ENCODE measurements around the gene CMTR1.

- TF ChIP-seq POLR2AphosphoS5 (IDR thresholded peaks at IDR 0.05; ENCODE audit: low read depth, low read length), result peak; percentile 84
- TF ChIP-seq CTCF (IDR thresholded peaks at IDR 0.05), result no peak
- TF ChIP-seq REST (IDR thresholded peaks at IDR 0.05; ENCODE audit: insufficient read depth in 1 of 2, low read depth in 2 of 2, low read length in 1 of 2), result peak in 1 of 2 experiments; percentile 68; a peak in 1 of 4 replicates
These were observed at the start of gene CMTR1 for GRCh38 chr6:37432916-37433656.

Data from Panc1 (cell line).